Measurements from ENCODE around the gene SIGLEC1.

SIGLEC1 gene

GRCh38 chr20:3712279-3712873 is at the start of gene SIGLEC1:
SIGLEC1 (minus strand) TSS chr20:3712600; CDS start chr20:3707128, 5,472 bp downstream.
- DNase-seq (ENCODE audit: low read depth), result no peak

DNA sequence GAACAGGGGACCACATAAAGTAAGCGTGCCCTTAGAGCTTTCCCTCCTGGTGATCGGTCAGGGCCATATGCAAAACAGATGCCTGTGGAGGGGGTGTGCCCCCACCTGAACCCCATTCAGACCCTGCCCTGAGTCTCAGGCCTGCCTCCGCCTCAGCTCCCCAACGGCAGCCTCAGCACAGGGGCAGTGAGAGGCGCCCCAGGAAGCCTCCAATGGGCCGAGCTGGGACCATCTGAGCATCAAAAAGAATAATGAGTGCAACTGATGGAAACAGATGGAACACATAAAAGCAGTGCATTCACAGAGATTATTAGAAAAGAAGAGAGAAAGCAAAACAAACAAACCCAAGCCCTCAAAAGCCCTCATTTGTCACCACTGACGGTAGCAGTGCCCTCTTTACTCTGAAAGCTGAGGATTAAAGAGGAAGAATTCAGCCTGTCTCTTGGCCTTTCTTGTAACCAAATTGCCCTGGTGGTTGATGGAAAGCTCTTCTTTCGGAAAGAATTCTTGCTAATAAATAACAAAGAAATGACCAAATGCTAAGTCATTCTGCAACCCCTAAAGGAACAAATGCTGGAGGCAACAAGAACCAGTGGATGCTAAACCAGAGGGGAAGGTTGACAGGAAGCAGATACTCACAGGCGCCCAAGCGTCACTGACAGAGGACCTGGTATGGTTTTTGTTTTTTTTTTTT is 48.4 kb upstream of the SIGLEC1 start:
- peak; percentile 20 for DNase-seq (ENCODE audit: low read depth)

DNA sequence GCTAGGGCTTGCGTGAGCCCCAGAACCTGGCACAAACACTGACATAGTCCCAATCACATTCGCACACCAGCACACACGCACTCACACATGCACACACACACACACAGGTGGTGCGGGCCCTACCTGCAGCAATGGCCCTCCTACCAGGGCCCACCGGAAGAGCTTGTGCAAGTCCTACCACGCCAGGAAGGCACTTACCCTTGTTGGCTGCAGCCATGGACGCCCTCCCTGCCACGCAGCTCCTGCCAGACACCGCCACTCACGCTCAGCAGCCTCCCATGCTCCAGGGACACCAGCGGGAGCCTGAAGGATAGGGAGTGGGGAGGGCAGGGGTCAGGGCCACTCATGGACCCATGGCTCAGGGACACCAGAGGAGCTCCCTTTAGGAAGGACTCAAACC is 47.5 kb upstream of the SIGLEC1 start:
- no peak for DNase-seq (ENCODE audit: low read depth)

GRCh38 chr20:3759316-3759823 is 47.0 kb upstream of the SIGLEC1 start:
- DNase-seq (ENCODE audit: low read depth), result no peak

- DNase-seq (ENCODE audit: low read depth), result no peak
These were observed 46.2 kb upstream of the SIGLEC1 start for GRCh38 chr20:3758566-3758965.

DNA sequence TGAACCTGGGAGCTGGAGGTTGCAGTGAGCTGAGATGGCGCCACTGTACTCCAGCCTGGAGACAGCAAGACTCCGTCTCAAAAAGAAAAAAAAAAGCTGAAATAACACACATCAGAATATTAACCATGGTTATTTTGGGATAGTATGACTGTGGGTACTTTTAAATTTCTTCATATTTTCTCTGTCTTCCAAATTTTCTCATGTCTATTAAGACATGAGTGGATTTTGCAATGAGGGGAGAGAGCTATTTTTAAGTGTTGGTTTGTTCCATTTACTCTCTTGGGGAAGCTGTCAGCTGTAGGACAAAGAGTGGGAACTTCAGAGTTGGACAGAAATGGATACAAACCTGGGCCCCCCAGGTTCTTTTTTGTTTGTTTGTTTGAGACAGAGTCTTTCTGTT is 44.9 kb upstream of the SIGLEC1 start:
- DNase-seq (ENCODE audit: low read depth), result no peak

DNA sequence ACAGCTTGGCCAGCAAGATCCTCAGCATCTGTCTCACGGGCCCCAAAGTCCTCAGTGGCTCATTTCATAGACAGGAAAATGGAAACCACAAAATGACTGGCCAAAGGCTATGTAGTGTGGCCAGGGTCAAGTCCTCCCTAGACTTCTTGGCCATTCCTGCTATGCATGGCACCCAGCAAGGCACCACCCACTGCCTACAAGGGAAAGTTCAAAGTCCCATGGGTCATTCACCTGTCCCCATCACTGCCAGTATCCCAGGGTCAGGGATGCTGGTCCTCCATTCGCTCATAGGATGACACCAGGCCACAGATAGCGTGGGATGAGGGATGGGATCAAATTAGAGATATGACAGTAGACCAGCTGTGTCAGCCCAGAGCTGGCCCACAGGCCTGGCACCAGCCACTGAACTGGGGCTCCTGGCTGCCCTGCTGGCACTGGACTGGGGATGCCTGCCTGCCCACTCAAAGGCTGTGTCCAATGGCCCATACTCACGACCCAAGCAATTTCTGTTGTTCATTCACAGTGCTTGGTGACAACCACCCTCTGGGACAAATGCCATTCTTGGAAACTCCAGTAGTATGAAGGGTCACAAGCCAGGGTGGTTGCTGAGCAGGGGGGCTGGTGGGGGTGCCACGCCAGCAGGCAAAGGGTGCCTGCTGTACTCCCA is 43.5 kb upstream of the SIGLEC1 start:
- DNase-seq (ENCODE audit: low read depth), result no peak

GRCh38 chr20:3755269-3755668 is 42.9 kb upstream of the SIGLEC1 start:
- DNase-seq (ENCODE audit: low read depth), result no peak

DNA sequence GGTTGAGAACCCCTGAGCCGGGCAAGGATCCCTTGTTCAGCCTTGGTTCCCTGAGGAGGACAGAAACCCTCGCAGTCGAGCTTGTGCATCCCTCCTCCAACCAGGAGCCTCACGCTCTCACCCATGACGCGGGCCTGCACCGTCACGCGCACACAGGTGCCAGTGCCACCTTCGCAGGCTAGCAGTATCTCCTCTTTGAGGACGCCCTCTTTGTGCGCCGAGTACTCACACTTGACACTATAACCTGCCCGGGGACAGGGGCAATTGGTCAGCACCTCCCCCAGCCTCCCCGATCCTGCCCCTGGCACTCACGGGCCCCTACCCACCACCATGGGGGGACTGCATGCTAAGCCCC is 41.9 kb upstream of the SIGLEC1 start:
- DNase-seq (ENCODE audit: low read depth), result no peak

- no peak for DNase-seq (ENCODE audit: low read depth)
These were observed 41.3 kb upstream of the SIGLEC1 start for GRCh38 chr20:3753501-3754275.

DNA sequence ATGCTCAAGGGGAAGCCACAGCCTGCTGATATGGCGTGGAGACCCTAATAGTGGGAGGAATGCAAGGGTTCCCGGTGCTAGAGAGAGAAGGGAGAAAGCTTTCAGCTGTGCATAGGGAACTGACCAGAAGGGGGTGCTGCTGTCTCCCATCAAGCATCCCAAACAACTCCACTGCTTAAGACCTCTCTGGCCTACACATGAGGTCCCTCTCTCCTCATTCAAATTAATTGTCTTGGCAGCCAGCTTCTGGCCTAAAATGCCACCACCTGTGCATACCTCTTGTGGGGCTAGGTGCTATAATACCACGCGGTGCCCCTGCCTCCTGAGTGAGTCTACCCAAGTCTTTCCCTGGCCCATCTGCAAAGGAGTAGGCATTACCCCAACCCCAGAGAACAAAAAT is 40.7 kb upstream of the SIGLEC1 start:
- peak; percentile 63 for DNase-seq (ENCODE audit: low read depth)

GRCh38 chr20:3752386-3752759 is 40.0 kb upstream of the SIGLEC1 start:
- no peak for DNase-seq (ENCODE audit: low read depth)

GRCh38 chr20:3751675-3752385 is 39.4 kb upstream of the SIGLEC1 start:
- DNase-seq (ENCODE audit: low read depth), result no peak

DNA sequence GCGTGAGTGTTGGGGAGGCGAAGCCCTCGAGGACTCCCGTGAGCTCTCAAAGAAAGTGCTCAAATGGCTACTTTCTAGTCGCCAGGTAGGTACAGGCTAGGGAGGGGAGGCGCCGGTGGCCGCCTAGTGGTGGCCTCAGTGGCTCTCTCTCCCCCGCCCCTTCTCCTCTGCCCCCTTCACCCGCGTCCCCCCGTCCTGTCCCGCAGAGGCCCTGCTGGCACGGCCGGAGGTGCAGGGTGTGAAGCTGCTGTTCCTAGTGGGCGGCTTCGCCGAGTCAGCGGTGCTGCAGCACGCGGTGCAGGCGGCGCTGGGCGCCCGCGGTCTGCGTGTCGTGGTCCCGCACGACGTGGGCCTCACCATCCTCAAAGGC is 38.9 kb upstream of the SIGLEC1 start:
- DNase-seq (ENCODE audit: low read depth), result no peak

DNA sequence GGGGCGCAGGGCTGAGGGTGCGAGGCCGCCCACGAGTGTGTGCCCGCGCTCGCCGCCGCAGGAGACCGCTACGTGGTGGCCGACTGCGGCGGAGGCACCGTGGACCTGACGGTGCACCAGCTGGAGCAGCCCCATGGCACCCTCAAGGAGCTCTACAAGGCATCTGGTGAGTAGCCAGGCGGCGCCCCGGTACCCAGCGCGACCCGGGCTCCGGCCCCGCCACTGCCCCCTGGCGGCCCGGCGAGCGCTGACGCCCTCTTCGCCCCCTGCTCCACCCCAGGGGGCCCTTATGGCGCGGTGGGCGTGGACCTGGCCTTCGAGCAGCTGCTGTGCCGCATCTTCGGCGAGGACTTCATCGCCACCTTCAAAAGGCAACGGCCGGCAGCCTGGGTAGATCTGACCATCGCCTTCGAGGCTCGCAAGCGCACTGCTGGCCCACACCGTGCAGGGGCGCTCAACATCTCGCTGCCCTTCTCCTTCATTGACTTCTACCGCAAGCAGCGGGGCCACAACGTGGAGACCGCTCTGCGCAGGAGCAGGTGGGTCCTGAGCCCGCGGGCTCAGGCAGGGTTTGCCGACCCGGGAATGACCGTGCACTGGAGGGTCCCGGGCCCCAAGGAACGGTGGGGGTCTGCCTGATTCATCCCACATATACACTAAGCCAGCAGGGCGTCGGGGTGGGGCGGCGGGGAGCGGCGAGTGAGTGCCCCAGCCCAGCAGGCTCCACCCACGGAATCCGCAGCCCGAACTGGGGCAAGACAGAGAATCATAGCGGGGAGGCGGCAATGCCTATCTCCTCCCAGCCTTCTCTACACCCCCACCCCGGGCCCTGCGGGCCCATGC is 37.5 kb upstream of the SIGLEC1 start:
- DNase-seq (ENCODE audit: low read depth), result no peak

- no peak for DNase-seq (ENCODE audit: low read depth)
These were observed 36.8 kb upstream of the SIGLEC1 start for GRCh38 chr20:3749087-3749688.

DNA sequence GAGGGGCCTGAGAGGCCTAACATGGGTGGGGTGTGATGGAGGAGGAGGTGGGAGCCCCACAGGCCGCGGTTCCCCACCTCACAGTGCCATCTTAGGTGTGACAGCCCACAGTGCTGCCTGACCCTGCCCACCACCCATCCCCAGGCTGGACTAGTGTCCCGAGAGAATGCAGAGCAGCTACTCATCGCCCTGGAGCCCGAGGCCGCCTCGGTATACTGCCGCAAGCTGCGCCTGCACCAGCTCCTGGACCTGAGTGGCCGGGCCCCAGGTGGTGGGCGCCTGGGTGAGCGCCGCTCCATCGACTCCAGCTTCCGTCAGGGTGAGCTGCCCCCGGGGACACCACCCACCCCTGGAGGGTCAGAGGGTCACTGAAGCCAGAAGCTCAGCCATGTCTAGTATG is 35.7 kb upstream of the SIGLEC1 start:
- no peak for DNase-seq (ENCODE audit: low read depth)

DNA sequence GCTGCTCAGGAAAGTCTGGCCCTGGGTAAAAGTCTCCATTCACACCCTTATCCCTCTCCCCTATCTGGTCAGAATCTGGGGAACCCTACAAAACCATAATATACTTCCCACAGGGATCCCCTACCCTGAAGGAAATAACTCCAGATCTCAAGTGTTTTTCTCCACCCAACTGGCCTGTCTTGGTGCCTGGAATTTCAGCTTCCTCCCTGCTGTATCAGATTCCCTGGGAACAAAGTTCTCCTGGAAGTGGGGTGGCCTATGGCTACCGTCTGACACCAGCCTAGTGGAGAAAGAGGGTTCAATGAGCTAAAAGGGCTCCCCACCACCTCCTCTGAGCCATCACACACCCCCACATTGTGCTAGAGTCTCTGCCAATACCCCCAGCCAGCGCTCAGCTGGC is 35.1 kb upstream of the SIGLEC1 start:
- DNase-seq (ENCODE audit: low read depth), result no peak

- DNase-seq (ENCODE audit: low read depth), result no peak
These were observed 33.3 kb upstream of the SIGLEC1 start for GRCh38 chr20:3745686-3746173.

All from ELR (cell line).